Activated naive CD8-positive, alpha-beta T cell treated with anti-CD3 and anti-CD28 coated beads, Interleukin-2, amount 50 U/mL, for 16 hours (primary cell): ENCODE results near the gene ADARB2.
"Not testable (repeated sequence)": the region's sequence is repeated elsewhere in the genome, so short reads cannot be mapped to it uniquely, and the experiment has no call there.

Experiments used
- DNase-seq: peaks from one replicate; pipeline ENCODE4 v3.0.0-alpha.2; 2020; ENCODE audit warnings: low read depth, low spot score

Gene ADARB2

DNA sequence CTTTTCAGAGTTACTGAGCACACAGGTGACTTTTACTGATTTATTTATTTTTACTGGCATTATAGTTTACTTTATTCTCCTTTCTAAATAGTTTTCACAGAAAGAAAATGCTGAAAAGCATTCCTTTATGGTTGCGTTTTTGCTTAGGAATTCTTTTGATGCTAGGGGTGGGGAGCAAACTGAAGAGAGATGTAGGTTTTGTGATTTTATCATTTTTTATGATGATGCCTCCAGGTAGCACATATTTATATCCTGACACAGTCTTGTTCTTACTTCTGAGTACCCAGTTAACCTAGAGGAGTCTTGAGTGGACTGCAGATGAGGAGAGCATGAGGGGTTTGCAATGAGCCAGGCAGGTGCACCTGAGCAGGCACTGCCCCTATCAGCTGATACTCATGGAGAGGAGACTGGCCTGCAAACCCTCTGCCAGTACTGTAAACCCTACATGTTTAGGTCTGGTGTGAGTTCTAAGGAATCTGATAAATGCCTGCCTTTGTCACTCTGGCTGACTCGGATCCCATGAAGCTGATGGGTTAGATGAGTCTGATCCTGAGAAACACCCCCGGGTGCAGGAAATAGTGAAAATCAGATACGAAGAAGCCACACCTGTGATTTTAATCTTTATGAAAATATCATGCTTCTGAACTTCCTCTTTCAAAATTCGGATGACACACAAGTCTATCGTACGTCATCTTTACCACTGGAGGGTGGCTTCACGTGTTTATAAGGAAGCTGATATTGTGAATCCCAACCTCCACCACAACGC, 378.3 kb downstream of the ADARB2 start:
- DNase-seq: no peak

DNA sequence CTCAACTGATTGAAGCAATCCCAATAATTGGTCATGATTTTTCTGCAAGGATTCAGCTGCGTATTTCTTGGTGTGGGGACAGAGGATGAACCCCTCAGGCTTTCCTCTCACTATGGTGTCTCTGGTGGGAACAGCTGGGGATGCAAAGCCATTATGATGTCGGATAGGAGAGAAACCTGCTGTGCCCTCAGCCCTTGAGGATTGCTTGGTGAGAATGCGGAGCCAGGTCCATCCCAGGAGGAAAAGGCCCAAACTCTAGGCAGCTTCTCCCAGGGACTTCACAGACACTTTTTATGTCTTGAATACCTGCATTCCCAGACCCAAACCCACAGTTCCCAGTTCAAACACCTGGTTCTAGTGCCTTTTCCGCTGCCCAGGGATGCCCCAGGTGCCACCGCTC, 379.2 kb downstream of the ADARB2 start:
- DNase-seq: no peak

DNA sequence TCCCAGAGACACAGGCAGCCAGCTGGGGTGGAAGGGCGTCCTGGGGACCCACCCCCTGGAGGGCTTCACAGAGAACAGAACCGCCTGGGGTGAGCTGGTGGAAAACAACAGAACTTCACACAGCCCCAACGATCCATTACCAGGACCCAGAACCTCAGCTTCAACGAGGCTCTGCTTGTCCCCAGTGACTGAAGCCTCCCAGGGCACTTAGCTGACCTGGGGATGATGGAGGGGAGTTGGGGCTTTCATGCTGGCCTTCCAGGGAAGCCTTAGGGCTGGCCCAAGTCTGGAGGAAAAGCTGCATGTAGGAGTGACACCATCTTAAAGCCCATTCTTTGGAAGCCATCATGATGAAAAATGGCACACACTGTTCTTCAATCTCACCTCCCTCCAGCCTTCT, 381.0 kb downstream of the ADARB2 start:
- no peak for DNase-seq

DNA sequence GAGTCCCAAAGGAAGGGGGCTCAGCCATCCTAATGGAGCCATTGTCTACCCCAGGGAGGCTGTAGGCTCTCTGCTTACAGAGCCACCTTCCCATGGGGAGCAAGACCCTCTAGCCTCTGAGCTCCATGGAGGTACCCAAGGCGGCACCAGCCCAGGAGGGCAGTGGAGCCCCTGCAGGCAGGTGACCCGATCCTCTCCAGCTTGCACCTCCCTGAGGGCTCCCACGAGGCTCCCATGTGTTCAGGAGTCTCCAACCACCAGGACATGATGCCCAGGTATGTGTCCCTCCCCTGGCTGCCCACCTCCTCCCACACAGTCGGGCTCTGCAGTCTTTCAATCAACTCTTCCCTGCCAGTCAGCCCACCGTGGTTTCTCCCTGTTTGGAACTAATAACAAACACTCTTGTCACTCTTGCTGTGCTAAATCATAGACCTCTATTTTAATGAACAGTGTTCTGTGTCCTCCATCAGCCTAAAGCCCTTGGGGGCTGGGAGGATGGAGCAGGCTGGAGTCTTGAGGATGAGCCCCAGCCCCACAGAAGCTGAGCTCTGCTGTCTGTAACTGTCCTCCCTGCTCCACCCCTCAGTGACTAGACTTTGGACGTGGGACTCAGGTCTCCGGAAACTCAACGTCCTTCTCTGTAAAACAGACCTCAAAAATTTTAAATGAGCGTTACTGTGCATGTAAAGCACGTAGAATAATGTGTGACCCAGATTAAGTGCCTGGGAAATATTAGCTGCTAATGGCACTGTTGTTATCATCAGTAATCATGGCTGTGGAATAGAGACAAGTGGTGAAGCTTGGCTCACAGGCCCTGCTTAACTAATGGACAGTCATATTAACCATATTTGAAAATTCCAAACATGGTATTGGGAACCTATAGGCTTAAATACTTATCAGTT, 382.3 kb downstream of the ADARB2 start:
- no peak for DNase-seq

DNA sequence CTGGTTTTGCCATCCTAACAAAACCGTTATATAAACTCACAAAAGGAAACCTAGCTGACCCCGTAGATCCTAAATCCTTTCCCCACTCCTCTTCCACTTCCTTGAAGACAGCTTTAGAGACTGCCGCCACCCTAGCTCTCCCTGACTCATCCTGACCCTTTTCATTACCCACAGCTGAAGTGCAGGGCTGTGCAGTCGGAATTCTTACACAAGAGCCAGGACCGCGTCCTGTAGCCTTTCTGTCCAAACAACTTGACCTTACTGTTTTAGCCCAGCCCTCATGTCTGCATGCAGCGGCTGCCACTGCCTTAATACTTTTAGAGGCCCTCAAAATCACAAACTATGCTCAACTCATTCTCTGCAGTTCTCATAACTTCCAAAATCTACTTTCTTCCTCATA, 385.0 kb downstream of the ADARB2 start:
- DNase-seq: not testable (repeated sequence)

DNA sequence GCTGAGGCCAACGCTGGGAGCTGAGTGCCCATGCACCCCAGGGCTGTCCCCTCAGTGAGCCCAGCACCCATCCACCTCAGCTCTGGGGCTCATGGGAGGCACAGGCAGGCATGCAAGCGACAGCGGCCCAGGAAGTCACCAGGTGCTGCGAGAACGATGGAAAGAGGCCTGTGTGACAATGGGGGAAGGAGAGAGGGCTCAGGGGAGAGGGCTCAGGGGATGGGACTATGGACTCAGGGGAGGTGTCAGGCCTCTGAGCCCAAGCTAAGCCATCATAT, 388.6 kb downstream of the ADARB2 start:
- DNase-seq: no peak

DNA sequence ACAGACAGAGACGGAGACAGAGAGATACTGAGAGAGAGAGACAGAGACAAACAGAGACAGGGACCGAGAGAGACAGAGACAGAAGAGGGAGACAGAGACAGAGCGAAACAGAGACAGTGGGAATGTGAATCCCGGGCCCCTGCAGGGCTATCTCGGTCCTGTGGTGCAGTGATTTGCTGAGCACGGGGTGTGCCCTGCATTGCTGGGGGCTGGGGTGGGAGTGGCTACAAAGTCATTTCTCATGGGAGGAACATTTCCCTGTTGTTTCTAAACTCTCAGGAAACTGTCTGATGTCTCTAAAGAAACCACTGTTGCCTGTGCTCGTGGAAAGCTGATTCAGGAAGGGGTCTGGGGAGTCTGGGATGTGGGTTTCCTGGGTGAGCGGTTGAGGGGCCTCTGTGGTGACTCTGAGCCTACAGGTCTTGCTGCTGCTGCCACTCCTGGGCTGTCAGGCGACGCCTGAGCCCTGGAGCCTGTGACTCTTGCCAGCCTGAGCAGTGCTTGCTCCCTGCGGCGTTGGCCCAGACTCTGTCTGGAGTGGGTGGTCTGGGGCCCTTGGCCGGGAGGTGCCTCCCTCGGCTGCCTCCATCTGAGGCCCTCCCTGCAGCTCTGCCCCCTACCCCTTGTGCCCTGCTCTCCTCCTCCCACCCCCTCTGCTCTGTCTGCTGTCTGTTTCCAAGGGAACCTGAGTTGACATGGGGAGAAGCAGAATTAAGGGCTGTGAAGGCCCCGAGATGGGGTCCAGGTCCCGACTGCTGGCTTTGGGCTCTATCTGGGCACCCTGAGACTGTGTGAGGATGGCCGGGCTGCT, 389.2 kb downstream of the ADARB2 start:
- DNase-seq: no peak

DNA sequence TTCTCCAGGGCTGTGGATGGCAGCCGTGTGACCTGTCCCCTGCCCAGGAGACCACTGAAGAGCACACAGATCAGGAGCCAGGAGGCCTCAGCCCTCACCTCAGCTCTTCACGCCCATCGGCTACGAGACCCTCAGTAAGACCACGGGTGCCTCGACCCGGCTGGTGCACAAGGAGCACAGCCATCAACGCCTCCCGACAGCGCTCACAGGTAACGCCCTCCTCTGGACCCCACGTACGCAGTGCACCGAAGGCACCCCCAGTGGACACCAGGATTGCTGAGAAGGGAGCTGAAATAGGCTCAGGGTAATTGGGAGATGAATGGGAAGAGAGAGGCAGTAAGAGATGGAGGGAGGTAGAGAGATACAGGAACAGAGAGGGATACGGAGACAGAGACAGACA, 389.8 kb downstream of the ADARB2 start:
- no peak for DNase-seq

DNA sequence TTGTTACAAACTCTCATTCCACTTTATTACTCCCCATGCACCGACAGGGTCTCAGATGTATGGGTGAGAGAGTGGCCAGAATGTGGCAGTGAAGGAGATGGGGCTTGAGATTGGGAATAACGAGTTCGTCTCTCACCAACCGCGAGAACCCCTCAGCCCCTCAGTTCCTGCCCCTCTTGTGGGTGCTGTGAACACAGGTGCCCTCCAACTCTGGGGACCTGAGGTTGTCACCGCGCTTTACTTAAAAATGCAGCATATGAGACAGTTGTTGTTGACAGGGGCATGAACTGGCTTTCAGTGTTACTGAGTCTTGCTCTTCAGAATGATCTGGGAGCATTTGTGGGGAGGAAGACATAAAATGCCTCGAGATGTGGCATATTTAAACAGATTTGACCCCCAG, 391.1 kb downstream of the ADARB2 start:
- no peak for DNase-seq

DNA sequence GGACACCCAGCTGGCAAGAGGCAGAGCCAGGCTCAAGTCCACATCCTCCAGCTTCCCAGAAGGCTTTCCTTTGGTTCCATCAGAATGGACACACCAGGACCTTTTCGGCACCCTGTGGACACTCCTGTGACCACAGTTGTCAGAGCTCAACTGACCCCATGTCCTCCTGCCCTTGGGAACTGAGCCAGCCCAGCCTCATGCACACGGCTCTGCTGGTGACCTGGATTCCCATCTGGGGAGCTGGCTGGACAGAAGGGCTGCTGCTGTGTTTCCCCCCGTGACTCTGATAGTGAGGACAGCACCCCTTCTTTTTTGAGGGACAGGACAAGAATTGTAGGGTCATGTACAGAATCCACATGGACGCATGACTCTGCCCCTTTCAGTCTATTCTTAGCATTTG, 392.0 kb downstream of the ADARB2 start:
- no peak for DNase-seq

DNA sequence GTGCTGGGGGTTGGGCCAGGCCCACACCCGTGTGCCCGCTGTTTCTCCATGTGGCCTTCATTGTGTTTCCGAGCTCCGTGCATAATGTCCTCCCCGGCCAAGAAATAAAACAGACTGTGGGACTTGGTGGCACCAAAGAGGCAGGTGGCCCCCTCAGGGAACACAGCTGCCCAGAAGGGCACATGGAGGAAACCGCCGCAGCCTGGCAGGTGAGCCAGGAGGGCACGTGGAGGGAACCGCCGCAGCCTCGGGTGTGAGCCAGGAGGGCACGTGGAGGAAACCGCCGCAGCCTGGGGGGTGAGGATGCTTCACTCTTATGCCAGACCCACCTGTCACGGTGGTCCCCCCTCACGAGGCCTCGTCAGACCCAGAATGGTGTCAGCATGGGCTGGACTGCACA, 392.5 kb downstream of the ADARB2 start:
- DNase-seq: no peak

DNA sequence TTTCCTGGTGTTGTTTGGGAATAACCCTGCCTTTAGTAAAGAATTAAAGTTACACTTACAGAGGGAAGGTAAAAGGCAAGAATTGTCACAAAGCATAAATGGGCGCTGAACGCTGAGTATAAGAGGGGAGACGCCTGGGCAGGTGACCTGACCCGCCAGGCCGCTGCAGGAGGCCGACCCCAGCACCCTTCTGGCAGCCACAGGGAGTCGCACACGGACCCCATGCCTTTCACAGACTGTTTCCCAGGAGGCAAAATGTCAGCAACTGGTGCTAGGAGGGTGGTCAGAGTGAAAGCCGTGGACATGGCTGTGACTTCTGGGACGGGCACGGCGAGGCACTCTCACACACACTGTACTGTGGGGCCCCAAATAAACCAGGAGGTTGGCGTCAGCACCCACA, 392.9 kb downstream of the ADARB2 start:
- DNase-seq: no peak

DNA sequence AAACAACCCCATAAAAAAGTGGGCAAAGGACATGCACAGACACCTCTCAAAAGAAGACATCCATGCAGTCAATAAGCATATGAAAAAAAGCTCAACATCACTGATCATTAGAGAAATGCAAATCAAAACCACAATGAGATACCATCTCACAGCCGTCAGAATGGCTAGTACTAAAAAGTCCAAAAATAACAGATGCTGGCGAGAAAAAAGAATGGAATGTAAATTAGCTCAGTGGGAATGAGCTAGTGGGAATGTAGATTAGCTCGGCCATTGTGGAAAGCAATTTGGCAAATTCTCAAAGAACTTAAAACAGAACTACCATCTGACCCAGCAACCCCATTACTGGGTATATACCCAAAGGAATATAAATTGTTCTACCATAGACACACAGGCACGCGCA, 394.1 kb downstream of the ADARB2 start:
- DNase-seq: no peak

DNA sequence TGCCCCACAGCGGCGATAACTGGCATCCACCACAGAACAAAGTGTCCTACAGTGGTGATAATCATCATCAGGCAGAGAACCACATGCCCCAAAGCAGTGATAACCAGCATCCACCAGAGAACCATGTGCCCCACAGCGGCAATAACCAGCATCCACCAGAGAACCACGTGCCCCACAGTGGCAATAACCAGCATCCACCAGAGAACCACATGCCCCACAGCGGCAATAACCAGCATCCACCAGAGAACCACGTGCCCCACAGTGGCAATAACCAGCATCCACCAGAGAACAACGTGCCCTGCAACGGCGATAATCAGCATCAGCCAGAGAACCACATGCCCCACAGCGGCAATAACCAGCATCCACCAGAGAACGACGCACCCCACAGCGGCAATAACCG, 396.3 kb downstream of the ADARB2 start:
- not testable (repeated sequence) for DNase-seq

DNA sequence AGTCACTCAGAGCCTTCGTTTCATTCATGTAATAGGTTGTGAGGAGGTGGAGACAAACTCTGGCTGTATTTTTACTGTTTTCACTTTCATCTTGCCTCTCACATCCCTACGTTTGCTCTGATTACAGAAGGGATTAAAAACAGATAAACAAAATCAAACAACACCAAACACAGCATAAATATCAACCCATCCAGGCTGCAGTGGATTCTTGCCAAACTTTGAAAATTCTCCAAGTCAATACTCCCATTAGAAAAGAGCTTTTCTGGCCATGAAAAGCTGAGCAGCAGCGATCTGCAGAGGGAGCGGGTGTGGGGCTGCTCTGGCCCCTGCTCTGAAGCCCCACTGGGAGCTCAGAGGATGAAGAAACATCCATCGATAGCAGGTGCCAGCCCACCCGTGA, 397.9 kb downstream of the ADARB2 start:
- DNase-seq: no peak

DNA sequence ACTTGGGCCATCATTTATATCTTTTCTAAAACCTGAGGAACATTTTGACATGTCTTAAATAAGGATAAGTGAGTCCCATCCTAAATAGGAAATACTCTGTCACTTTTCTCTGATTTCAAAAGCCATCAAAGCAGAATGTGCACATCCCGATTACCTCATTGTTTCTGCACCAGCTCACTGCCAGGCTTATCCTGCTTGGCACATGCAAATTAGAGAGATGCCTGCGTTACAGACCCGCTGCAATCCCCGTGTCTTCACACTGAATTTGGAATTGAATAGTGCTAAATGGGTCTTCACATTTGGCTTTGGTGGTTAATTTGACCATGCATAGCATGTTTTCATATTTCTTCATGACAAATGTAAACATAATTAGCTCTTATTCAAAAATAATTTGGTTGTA, 401.7 kb downstream of the ADARB2 start:
- no peak for DNase-seq

DNA sequence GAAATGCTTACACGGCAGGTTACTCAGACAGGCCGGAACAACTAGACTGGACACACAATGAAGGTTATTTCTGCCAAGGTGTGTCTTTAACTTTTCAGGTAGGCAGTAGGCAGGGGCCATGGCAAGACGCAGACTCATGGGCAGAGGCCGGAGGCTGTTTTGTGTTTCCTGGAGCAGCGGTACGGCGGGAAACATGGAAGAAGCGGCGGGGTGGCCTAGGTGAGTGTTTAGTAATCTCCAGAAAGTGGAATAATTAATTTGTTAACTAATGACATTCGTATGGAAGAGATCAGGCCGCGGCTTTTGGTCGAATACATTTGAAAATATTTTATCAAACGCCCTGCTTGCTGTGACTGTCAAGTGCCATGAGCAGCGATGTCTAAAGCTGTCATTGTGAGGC, 403.3 kb downstream of the ADARB2 start:
- DNase-seq: no peak

DNA sequence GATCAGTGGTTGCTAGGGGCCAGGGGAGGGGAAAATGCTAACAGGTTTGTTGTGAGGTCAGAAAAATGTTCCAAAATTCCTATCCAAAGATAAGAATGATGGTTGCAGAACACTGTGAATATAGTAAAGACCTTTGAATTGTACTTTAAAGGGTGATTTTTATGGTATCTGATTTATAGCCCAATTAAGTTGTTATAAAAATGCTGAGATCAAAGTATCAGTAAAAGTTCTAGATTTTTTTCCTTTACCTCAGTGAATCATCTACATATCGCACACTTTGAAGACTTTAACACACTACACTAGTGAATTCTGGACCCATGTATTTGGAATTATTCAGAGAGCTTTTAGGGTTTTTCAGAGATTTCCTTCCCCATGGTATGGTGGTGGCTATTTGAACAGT, 405.8 kb downstream of the ADARB2 start:
- DNase-seq: no peak

DNA sequence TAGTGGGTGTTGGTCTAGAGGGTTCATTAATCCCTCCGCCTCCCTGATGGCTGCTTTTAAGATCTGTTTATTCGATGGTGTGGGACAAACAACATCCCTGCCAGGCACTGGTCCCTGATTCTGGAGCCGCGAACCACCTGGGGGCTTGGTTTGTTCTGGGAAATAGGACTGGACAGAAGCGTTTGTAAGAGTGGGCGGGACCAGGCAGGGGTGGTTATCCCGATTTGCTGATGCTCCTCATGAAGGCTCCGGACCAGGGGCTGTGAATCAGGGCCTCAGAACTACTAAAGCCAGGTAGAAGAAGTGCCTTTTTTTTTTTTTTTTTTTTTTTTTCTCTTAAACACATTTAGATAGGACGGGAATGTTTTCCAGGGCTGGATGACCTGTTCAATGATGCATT, 407.7 kb downstream of the ADARB2 start:
- DNase-seq: no peak

DNA sequence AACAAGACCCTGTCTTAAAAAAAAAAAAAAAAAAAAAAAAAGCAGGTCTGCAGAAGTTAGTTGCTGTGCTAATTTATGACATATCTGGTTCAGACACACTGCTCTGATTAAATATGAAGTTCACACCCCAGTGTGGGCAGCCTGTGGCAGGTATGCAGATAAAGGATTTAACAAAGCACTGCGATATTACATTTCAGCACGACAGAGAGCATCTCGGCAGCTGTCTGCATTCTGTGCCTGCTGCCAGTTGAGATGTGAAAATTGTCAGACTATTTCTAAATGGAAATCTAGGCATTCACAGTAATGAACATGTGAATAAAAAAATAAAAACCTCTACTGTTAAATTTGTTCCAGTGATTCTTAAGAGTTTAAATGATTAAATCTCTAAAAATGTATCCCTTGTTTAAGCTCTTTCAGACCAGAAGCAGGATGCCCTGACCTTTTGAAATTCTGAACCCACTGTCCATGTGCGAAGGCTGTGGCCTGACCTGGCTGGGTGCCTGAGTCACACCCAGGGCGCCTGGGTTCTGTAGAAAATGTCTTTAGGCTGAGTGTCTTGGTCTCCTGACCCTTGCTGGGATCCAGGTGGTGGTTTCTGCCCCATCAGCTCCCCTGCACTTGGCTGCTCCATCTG, 408.2 kb downstream of the ADARB2 start:
- DNase-seq: no peak

DNA sequence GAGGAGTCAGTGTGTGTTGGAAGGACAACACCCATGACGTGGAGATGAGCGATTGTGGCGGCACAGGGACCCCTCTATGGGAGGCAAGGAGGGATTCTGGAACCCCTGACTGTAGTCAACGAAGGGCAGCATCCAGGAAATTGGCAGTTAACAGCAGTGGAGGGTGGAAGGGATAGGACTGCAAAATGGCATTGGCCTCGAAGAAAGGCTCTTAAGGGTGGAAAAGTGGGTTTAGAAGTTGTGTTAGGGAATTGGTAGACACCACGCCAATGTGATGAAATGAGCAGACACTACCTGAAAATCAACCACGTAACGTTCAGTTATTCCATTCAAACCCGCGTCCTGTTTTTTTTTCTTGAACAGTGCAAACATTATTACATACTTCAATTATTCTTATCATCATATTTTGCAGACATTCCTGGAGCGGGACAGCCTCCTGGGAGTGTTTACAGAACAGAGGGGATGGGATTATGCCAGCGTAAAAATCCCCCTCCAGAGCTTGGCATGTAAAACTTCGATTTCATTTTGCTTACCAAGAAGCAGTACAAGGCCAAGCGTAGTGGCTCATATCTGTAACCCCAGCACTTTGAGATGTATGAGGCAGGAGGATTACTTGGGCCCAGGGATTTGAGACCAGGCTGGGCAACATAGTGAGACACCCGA, 409.0 kb downstream of the ADARB2 start:
- no peak for DNase-seq
